Right kidney (tissue), 1 donor: ENCODE measurements around the gene RAB11FIP5.
A peak's percentile ranks its signal among the peaks of the same experiment; 100 is the strongest.

Experiments
- DNase-seq: peaks from one replicate; pipeline ENCODE4 v3.0.0-alpha.2; 2016

RAB11FIP5 gene

DNA sequence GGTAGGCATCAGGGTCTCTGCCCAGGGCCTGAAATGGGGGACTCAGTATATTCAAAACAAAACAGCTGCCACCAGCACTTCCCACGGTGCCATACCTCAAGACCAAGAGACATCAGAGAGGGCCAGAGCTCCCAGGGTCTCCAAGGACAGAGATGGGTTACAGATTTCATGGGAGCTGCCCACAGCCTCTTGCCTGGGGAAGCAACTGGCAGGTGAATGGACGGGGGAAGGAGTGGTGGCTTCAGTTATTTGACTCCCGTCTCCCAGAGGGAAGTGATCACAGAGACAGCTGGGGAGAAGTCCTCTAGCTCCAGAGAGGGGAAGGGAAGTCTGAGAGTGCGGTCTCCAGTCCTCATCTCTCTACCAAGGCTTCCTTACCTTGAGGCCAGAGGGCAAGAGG lies 25.4 kb downstream of the RAB11FIP5 start:
- DNase-seq = no peak

DNA sequence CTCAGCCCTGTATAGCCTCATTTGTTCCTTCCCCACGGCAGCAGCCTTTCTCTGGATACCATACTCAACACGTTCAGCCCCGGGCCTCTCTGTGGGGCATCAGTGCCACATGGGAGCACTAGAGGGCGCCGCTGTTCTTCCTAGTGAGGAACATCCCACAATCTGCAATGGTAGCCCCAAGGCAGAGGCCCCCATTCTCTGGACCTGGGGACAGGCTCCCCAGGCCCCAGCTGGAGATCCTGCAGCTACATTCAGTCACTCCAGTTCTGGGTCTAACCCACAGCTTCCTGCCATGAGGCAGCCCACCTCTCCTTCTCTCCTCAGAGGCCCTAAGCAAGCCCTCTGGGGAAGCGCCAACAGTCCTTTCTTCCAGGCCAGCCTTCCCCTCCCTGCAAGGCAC lies 27.1 kb downstream of the RAB11FIP5 start:
- DNase-seq = peak; percentile 71

DNA sequence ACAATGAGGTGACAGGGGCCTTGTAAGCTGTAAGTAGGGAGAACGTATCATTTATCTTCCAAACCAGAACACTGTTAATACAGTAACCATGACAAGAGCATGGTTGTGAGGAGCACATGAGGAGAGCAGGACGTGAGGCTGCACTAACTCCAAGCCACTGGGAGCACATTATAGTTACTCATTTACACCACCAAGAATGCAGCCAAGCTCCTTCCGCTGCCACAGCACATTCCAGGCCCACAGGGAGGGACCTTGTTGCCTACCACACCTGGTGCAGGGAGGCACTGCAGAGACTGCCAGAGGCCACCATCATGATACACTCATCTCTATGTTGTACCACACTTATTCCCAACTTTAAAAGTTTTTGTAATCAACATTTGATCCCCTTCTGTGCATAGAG lies 27.8 kb downstream of the RAB11FIP5 start:
- no peak for DNase-seq

DNA sequence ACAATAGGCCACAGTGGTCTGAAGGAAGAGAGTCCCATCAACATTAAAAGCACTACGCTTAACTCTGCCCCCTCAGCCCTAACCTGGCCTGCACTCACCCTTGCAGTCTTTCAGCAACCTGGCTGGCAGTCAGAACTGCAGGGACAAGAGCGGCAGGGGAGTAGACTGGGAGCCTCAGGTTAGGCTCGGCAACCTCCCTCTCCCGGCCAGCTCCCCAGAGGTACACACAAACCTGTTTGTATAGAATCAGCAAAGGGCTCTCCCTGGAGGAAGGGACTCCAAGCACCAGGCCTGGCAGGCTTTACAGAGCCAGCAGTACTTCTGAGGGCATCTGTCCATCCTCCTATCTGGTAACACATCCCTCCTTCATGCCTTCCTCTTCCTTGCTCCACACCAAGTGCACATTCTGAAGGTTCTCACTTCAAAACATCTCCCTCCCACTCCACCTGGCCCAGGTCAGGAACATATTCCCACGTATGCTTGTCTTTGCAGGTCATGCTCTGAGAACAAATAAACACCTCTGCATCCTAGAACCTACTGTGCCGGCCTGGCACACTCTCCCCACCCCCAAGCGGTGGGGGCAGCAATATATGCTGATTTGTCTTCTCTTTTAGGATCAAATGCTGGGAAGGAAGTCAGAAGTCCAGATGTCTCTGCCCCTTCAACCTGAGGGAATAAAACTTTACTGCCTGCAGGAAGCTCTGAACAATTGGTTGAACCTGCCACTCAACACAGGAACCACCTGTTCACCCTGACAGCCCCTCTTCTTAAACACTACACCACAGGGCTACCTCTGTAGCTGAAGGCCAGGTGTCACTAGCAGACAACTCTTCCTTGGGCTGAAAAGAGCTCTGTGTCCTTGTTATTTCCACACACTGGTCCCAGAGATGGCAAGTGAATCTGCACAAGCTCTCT lies 28.6 kb downstream of the RAB11FIP5 start:
- DNase-seq = no peak

GRCh38 chr2:73082523-73083410 lies 30.0 kb downstream of the RAB11FIP5 start:
- no peak for DNase-seq

DNA sequence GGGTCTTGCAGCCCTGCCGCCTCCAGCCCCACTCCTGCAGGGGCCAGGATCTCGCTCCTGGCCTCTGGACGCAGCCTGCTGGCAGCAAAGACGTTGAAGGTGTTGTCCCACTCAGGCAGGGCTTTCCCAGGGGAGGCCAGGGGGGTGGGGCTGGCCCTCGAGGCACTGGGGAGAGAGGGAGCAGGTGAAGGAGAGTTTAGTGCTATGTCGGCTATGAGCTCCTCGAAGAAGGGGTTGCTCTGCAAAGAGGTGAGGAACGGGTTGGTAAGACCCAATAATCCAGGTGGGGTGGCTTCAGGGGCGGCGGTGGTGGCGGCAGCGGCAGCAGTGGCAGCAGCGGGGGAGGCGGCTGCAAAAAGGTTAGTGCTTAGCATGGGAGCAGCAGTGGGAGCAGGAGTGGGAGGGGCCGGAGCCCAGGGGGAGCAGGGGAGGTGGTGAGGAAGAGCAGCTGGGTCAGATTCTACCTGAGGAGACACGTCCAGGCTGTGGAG lies 31.5 kb downstream of the RAB11FIP5 start:
- no peak for DNase-seq

DNA sequence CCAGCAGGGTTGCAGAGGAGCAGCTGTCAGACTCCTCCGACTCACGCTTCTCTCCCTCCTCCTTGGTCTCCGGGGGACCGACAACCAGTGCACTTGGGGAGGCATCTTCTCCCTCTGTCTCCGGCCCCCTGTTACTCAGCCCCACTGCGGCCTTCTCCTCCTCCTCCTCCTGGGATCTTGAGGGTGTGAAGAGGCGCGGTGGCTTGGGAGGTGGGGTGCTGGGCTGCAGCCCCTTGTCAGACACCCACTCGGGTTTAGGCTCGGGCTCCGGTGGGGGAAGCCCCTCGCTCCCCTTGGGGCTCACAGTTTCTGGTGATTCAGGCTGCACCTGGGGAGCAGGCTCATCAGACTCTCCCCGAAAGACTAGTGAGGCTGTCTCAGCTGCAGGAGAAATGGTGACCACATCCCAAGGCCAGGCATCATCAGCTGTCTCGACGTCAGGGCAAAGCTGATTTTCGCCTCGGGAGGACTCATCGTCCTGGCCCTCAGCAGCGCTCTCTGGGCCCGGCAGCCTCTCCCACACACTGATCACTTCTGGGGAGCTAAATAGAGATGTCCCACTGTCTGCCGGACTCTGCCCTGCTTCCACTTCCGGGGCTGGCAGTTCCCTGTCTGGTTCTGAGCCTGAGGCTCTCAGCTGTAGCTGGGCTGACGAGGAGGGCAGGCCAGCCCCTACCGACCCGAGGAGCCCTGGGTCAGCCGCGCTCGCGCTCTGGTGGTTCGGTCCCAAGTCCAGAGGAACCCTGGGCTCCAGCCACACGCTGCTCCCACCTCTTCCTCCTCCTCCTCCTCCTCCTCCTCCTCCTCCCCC lies 32.2 kb downstream of the RAB11FIP5 start:
- DNase-seq = no peak

DNA sequence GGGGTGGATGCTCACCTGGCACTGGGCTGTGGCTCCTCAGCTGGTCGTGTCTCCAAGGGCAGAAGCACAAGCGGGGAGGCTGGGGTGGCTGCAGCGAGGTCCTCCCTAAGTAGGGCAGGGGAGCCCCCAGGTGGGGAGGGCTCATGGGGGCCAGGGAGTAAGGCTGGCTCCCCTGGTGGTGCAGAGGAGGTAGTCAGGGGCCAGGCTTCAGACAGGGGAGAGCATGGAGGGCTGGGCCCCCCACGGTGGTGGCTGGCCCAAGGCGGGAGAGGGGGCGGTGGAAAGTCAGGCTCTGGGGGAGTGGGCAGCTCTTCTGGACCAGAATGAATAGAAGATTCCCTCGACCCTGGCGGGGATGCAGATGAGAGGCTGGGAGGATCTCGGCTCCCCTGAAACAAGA lies 33.1 kb downstream of the RAB11FIP5 start:
- no peak for DNase-seq

DNA sequence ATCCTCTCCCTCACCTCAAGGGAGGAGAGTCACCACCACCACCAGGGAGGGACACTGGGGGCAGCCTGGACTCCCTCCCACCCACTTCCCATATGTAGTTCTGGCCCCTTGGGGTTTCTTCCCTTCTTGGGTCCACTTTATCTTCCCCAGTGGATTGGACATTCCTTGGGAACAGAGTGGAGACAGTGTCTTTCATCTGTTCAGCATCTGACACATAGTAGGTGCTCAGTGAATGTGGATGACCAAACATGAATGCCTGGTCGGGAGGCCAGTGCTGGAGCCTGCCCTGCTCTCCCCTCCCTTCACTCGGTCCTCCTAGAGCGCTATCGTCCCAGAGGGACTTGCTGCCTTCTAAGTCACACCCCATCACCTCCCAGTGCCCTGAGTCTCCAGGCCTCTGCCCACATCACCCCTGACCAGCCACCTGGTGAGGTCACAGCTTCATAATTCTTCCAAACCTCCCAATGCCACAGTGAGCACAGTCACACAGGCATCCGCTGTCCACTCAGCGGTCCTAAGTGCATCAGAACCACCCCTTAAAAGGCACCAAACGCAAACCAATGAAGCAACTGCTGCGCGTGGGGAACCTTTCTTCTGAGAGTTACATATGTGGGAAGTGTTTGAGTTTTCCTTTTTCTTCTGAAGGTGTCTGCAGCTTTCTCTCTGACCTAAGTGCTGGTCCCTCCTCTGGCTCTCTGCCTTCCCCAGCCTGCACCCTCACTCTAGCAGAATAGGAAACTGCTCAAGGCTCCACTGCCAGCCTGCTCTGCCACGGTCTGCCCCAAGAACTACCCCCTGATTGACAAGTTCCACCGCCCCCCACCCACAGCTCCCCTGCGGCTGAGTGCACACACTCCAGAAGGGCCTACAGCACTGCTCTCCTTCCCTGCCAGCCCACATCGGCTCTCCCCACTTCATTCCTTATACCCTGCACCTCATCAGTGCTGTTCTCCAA lies 34.0 kb downstream of the RAB11FIP5 start:
- no peak for DNase-seq

- DNase-seq = no peak
Measured at GRCh38 chr2:73077424-73077795, 35.3 kb downstream of the RAB11FIP5 start.

- DNase-seq = no peak
Measured at GRCh38 chr2:73076701-73077423, 35.9 kb downstream of the RAB11FIP5 start.

DNA sequence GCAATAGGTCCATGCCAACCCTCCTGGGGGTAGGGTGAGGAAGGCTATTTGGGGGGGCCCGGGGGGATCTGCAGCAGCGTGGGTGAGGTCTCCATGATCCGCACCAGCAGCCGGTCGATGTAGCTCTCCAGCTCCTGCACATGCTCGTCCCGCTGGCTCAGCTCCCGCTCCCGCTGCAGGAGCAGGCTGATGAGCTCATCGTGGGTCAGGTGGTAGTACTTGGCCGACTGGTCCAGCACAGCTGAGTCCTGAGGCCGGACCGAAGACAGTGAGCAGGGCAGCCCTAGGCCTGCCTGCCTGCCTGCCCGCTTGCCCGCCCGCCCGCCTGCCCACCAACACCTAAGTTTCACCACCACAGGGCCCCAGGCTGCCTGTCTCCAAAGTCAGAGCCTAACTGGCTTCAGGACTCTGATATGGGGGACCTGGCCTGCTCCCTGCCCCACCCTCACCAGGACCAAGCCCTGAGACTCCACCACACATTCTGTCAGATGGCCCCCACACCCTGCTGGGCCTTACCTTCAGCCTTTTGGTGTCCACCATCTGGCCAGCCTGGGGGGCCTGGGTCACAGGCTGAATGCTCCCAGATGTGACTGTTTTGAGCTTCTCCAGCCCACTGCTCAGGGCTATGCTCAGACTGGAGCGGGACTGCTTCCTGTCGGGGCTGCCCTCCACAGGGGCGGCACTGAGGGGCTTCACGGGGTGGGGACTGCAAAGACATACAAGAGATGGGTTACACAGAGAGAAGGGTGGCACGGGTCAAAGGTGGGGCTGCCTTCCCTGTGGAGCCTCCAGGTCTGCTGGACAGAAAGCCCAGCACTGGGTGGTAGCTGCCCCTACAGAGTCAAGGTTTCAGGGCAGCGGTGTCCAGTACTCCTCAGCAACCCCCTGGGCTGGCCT lies 37.0 kb downstream of the RAB11FIP5 start:
- DNase-seq = no peak

DNA sequence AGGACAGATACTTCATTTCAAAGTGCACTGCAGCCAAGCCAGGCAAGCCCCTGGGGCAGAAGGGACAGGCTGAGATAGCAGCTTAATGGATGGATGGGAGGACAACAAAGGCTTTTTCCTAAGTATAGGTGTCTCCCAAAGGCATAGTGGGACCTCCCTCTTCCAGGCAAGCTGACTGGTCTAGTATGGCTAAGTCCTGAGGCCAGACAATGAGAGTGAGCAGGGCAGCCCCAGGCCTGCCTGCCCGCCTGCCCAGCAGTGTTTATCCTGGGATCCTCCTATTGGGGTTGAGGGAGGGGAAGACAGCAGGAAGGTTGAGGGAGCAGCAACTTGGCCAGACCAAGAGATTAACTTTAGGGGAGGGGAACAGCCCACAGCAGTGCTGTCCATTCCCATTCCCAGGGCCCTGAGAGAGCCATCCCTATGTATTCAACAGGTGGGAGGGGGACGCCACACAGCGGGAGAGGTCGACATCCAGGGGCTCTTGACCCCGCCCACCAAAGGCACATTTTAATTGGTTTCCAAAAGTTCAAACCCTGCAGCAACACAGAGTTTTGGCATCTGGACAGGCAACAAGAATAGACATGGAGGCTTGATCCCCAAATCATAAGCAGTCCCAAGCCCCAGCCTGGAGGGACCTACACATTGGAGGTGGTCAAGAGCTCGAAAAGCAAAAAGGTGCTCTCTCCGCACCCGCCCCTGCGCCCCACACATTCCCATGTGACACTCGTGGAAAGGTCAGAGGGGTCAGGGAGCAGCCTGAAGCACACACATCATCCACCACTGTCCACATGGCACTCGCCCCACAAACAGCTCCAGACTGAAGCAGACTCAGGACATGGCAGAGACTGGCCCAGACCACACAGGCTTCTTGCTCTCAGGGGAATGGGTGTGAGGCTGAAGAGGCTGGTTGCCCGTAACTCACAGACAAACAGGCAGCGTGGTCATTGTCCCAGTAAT lies 38.4 kb downstream of the RAB11FIP5 start:
- no peak for DNase-seq

DNA sequence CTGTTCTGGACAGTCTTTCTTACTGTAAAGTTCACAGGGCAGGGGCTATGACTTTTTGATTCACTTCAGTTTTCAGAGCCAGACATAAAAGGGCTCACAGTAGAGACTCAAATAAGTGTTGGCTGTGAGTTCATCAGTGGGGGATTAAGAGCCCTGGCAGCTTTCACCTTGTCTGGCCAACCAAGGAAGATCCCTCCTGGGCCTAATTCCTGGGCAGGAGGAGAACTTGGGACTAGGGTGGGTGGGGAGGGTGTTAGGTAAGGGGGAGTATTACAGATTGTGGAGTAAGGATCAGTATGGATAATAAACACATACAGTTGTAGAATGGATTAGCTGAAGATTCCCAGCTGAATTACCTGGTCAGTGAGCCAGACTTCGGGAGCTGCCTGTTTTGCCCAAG lies 40.3 kb downstream of the RAB11FIP5 start:
- no peak for DNase-seq

DNA sequence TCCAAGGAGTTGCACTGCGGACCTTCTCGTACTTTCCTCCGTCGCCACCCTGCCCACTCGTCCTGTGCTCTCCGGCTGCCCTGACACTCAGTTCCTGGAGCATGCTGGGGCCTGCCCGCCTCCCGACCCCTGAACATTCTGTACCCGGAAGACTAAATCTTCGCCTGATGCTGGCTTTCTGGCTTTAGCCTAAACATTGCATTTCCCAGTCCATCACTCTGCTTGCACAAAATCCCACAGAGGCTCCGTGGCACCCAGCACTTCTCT lies 40.7 kb downstream of the RAB11FIP5 start:
- no peak for DNase-seq

DNA sequence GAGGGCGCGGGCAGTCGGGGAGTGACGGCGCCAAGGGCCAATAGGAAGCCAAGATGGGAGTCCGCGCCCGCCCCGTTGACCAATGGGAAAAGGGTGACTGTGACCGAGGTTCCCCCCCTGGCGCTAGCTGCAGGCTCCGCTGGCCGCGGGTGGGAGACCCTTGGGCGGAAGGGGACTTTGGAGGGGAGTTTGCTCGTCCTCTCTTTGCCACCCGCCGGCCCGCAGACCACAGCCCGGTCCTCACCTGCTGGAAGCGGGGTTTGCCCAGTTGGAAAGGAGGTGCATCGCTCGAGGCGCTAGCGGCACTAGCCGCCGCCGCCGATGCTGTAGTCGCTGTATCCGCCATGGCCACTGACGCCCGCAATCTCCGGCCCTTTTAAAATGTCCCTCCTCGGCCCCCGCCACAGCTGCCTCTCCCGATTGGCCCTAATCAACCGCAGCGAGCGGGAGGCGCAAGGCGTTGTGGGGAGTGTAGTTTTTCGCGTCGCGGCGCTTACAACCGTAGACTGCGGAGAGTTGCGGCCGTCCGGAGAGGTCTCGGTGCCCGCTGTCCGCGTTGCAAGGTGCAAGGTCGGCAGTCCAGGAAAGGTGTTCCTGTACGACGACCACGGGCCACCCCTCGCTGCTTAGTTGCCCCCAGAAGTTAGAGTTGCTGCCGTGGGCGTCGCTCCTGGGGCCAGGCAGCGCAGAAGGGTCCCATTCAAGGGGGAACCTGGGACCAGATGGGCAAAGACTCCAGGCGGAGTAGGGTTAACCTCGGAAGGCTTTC lies 41.2 kb downstream of the RAB11FIP5 start, which contains the start of gene SFXN5:
TSS of gene SFXN5 (minus strand) at position 353 of the 769 bp plus-strand sequence. CDS start at position 346, 7 bp downstream.
- DNase-seq = peak; percentile 100

DNA sequence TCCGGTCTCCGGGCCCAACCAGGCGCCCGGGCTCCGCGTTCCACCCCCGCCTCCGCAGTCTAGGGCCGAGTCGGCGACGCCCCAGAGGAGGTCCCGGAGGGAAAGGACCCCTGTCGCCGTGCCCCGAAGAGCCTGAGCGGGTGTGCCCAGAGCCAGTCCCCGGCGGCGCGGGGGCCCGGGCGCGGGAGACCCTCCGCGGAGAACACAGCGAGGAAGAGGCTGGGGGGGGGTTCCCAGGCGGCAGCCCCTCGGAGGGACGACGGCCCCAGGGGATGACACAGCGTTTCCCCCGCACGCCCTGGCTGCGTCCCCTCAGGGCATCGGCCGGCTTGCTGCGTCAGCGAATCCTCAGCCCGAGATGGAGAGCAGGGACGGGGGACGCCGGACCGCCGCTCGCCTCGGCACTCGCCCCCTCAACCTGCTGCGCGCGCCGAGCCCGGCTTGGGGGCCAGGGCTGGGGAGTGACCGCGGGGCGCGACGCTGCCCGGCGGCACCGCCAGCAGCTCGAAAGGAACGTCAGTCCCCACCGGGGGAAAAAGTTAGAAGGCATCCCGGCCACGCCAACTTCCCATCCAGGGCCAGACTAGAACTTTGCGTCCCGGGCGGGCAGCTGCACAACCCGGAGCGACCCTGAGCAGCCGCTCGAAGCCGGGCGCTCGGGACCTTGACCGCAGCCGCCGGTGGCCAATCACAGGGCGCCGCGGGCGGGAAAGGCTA lies 41.9 kb downstream of the RAB11FIP5 start:
- no peak for DNase-seq
